Heart left ventricle (tissue), 13 donors: ENCODE measurements around the gene ITGB1BP1.

ENCODE experiments used
- POLR2A ChIP-seq, 2 donors: fragments of 450-650 bp; IDR thresholded peaks; one replicate each; pipeline ENCODE4 v1.6.1; 2017; ENCODE audit warnings: antibody characterized with exemption in 2 of 2, mild to moderate bottlenecking in 2 of 2, moderate library complexity in 2 of 2
- TF ChIP-seq, protein P1 (sequence below), 12 donors: fragments of 200-600 bp; sonication (generic) in 4 of 12; IDR thresholded peaks; one replicate each; pipeline versions ENCODE4 v1.5.0 to v1.8.0; 2018 to 2022; ENCODE audit warnings: antibody characterized with exemption in 12 of 12, mild to moderate bottlenecking in 5 of 12
- donor health status: ischemic (EF 13 %, LVEDD 7.1; RV severe dilation, severe dysfunction).
- donor health status: DM: no; HTN: yes; CAD: no.
- donor health status: DM: no; HTN: no; CAD: no.
- donor health status: ischemic (EF 25% LVEDD 6.9; RV normal size, moderate dysfunction).
- donor health status: ischemic (EF 25% LVEDD 5.7; RV mildly dilated, moderate dysfunction).
- donor health status: ischemic (EF 35%, LVEDD 5.7; RV mildly dilated, moderate dysfunction).
- donor health status: nonischemic (EF 11% LVEDD 7.7; RV severe dilation, severe dysfunction).
- donor health status: DM: yes; HTN: yes; CAD: no.
- donor health status: PGD.
- donor health status: ischemic (EF 29% LVEDD 5.4; RV normal size, mild dysfunction).
- donor health status: nonischemic (EF 23%, LVEDD 6.1; RV moderate dilation, normal function).

GRCh38 chr2:9364373-9364772 lies 59.0 kb downstream of the ITGB1BP1 start:
- TF ChIP-seq, protein P1, sequence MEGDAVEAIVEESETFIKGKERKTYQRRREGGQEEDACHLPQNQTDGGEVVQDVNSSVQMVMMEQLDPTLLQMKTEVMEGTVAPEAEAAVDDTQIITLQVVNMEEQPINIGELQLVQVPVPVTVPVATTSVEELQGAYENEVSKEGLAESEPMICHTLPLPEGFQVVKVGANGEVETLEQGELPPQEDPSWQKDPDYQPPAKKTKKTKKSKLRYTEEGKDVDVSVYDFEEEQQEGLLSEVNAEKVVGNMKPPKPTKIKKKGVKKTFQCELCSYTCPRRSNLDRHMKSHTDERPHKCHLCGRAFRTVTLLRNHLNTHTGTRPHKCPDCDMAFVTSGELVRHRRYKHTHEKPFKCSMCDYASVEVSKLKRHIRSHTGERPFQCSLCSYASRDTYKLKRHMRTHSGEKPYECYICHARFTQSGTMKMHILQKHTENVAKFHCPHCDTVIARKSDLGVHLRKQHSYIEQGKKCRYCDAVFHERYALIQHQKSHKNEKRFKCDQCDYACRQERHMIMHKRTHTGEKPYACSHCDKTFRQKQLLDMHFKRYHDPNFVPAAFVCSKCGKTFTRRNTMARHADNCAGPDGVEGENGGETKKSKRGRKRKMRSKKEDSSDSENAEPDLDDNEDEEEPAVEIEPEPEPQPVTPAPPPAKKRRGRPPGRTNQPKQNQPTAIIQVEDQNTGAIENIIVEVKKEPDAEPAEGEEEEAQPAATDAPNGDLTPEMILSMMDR (IDR thresholded peaks at IDR 0.05), result no peak
- TF ChIP-seq POLR2A (IDR thresholded peaks at IDR 0.05), result no peak
